DMS79 (cell line): ENCODE measurements around the gene CCDC179.

Experiments
- DNase-seq: peaks from one replicate; lab custom pipeline; 2025; lab: John Stamatoyannopoulos, UW

Gene CCDC179

DNA sequence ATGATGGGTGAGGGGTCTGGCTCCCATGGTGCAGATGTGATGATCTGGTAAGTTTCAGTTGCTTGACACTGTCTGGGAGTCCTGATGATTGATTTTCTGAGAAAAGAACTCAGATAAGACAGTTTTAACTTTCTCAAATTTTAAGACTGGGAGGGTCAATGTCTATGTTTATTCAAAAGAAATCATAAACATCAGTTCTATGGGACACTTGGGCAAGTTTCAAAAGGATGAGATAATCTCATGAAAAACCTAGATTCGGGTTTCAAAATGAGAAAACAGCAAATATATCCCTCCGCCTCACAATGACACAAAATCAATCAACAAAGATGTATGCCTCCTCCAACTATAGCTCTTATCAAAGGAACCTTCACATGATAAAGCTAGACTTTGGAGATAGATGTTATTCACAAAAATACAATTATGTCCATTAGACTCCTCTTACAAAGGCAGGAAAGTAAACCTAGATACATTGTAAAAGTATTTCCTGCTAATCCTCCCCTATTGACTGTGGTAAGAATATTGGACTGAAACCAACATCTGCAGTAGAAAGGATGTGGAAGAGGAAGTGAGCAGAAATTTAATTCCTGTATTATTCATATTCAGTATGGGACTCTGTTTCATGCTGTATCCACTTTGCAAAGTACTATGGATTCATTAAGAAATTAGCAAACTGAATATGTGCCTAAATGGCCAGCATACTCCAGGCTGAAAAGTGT lies 52.3 kb downstream of the CCDC179 start:
- DNase-seq = no peak

DNA sequence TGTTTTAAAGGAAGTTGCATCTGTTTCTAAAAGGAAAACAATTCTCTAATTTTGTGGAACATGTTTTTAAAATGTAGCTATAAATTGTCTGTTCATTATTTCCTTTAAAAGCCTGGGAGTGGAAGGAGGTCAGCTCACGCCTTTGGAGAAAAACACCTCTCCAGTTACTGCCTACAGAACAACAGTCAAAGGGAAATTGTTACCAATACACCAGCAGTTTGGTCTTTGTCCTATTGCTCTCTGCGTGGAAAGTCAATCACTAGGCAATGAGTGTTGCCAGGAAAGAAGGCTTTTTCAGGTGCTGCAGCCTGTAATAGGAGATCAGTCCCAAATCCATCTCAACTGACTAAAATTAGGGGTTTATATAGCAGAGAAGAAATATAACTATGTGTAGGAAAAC lies 52.9 kb downstream of the CCDC179 start:
- no peak for DNase-seq

- DNase-seq = no peak
Observed at GRCh38 chr11:22802861-22803260, 57.4 kb downstream of the CCDC179 start.

- DNase-seq = no peak
Observed at GRCh38 chr11:22800482-22800881, 59.8 kb downstream of the CCDC179 start.

DNA sequence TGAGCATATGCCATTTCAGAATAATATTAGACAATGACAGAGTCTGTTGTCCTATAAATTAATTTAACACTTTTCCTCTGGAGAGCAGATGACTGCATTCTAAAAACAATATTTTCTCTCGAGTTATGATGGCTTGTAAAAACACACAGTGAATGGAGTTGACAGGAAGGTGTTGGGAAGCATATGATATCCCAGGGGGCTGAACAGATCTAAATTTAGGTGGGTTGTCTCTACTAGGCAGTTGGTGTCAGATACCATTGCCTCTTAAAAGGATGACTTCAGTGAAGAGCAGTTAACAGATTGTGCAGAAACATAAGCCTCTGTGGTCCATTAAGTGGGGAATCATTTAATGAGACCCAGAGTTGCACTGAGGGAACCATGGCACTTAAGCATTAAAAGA lies 61.4 kb downstream of the CCDC179 start:
- no peak for DNase-seq

DNA sequence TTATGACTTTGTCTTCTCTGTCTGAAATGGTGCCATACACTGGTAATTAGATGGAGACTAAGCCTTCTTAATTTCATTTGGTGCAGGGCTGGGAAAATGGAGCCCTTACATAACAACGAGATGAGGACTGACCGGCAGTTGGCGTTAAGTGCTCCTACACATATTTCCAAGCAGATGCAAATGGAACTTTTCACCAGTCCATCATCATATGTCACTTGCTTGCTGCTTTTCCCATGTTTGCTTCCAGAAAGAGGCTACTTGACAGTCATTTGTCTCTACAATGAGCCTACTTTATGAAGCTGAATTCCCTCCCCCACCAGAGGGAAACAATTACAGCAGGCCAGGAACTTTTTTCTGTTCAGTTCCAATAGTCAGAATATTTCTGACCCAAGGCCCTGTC lies 63.2 kb downstream of the CCDC179 start:
- no peak for DNase-seq
